WTC11 (cell line): ENCODE measurements around the gene NCAPD2. TPM values are rescaled to one million over a fixed set of nuclear protein-coding genes. Genes with fewer than 3 reads are reported as not detected.

Source experiments
- ATAC-seq: fragments of 200-7000 bp; cut with Tn5 transposase; 2 replicates; pipeline ENCODE4 v1.10.0; 2021; ENCODE audit warnings: mild to moderate bottlenecking, moderate library complexity
- CTCF ChIA-PET: fragments of 300-600 bp; sonication (Branson Sonifier 250); formaldehyde crosslinking; loops from one replicate; lab custom pipeline; 2021; ENCODE audit warnings: antibody characterized with exemption; lab: Charles Lee
- POLR2A ChIA-PET: fragments of 350-600 bp; sonication (Branson Sonifier 250); formaldehyde crosslinking; loops from one replicate; lab custom pipeline; 2021; ENCODE audit warnings: antibody characterized with exemption; lab: Charles Lee
- DNase-seq: peaks from one replicate; pipeline ENCODE4 v3.0.0; 2021; ENCODE audit warnings: low spot score
- H3K27ac Mint-ChIP-seq: 2 replicates; pipeline ENCODE4 v1.8.0; 2021; ENCODE audit warnings: mixed read lengths
- H3K27me3 Mint-ChIP-seq: 2 replicates; pipeline ENCODE4 v1.8.0; 2021; ENCODE audit warnings: low read depth, mild to moderate bottlenecking, moderate library complexity, mixed read lengths
- H3K36me3 Mint-ChIP-seq: 2 replicates; pipeline ENCODE4 v1.8.0; 2021; ENCODE audit warnings: mixed read lengths
- H3K4me1 Mint-ChIP-seq: 2 replicates; pipeline ENCODE4 v1.8.0; 2022; ENCODE audit warnings: mixed read lengths
- H3K4me3 Mint-ChIP-seq: 2 replicates; pipeline ENCODE4 v1.8.0; 2021; ENCODE audit warnings: mild to moderate bottlenecking, moderate library complexity, mixed read lengths
- H3K9me3 Mint-ChIP-seq: 2 replicates; pipeline ENCODE4 v1.8.0; 2021; ENCODE audit warnings: mixed read lengths
- CBFB ChIP-seq: sonication (generic); formaldehyde crosslinking; IDR thresholded peaks from 2 replicates; pipeline ENCODE4 v1.8.1; 2022; ENCODE audit warnings: mild to moderate bottlenecking, low read depth, missing genetic modification reagents
- E2F5 ChIP-seq: sonication (generic); formaldehyde crosslinking; IDR thresholded peaks from 2 replicates; pipeline ENCODE4 v1.8.1; 2022; ENCODE audit warnings: mild to moderate bottlenecking, moderate library complexity, missing genetic modification reagents
- ERG ChIP-seq: fragments of 250-450 bp; sonication (Bioruptor Pico); IDR thresholded peaks from 2 replicates; pipeline ENCODE4 v1.8.0; 2021; ENCODE audit warnings: mild to moderate bottlenecking
- MLX ChIP-seq: sonication (generic); formaldehyde crosslinking; IDR thresholded peaks from 2 replicates; pipeline ENCODE4 v1.8.1; 2023; ENCODE audit warnings: mild to moderate bottlenecking, missing genetic modification reagents, moderate library complexity
- MYBL2 ChIP-seq: sonication (generic); formaldehyde crosslinking; IDR thresholded peaks from 2 replicates; pipeline ENCODE4 v1.8.1; 2023; ENCODE audit warnings: mild to moderate bottlenecking, moderate library complexity, missing genetic modification reagents
- NR3C1 ChIP-seq: sonication (generic); formaldehyde crosslinking; conservative IDR thresholded peaks from 2 replicates; pipeline ENCODE4 v1.8.1; 2023; ENCODE audit warnings: low read depth, mild to moderate bottlenecking, missing genetic modification reagents
- PREB ChIP-seq: sonication (generic); formaldehyde crosslinking; IDR thresholded peaks from 2 replicates; pipeline ENCODE4 v1.8.1; 2022; ENCODE audit warnings: mild to moderate bottlenecking, missing genetic modification reagents, moderate library complexity, borderline replicate concordance
- SOX15 ChIP-seq: fragments of 250-450 bp; sonication (Bioruptor Pico); IDR thresholded peaks from 2 replicates; pipeline ENCODE4 v1.9.0; 2021; ENCODE audit warnings: mild to moderate bottlenecking
- TEAD1 ChIP-seq: sonication (generic); formaldehyde crosslinking; IDR thresholded peaks from 2 replicates; pipeline ENCODE4 v1.8.0; 2022; ENCODE audit warnings: mild to moderate bottlenecking, missing genetic modification reagents
- TEAD4 ChIP-seq: sonication (generic); formaldehyde crosslinking; IDR thresholded peaks from 2 replicates; pipeline ENCODE4 v1.8.0; 2022; ENCODE audit warnings: mild to moderate bottlenecking, missing genetic modification reagents
- TP53 ChIP-seq: sonication (generic); formaldehyde crosslinking; IDR thresholded peaks from 2 replicates; pipeline ENCODE4 v1.8.1; 2023; ENCODE audit warnings: mild to moderate bottlenecking, missing genetic modification reagents
- ZBTB21 ChIP-seq: sonication (generic); formaldehyde crosslinking; IDR thresholded peaks from 2 replicates; pipeline ENCODE4 v1.8.1; 2023; ENCODE audit warnings: mild to moderate bottlenecking, missing genetic modification reagents, borderline replicate concordance
- ZBTB43 ChIP-seq: sonication (generic); formaldehyde crosslinking; IDR thresholded peaks from 2 replicates; pipeline ENCODE4 v1.8.1; 2023; ENCODE audit warnings: mild to moderate bottlenecking, missing genetic modification reagents
- ZNF219 ChIP-seq: sonication (generic); formaldehyde crosslinking; IDR thresholded peaks from 2 replicates; pipeline ENCODE4 v1.8.0; 2023; ENCODE audit warnings: missing genetic modification reagents, mild to moderate bottlenecking, borderline replicate concordance
- ZNF396 ChIP-seq: fragments of 250-450 bp; sonication (Bioruptor Pico); IDR thresholded peaks from 2 replicates; pipeline ENCODE4 v1.8.0; 2021; ENCODE audit warnings: mild to moderate bottlenecking, moderate library complexity, borderline replicate concordance
- ZNF425 ChIP-seq: fragments of 250-450 bp; sonication (Bioruptor Pico); conservative IDR thresholded peaks from 2 replicates; pipeline ENCODE4 v1.9.0; 2021; ENCODE audit warnings: mild to moderate bottlenecking
- ZNF512 ChIP-seq: sonication (generic); formaldehyde crosslinking; IDR thresholded peaks from 2 replicates; pipeline ENCODE4 v1.8.1; 2022; ENCODE audit warnings: missing genetic modification reagents, borderline replicate concordance
- total RNA-seq: library from RNA; stranded (reverse); gene quantifications from 3 replicates; pipeline ENCODE4 v1.2.3, GENCODE V29; 2021

Gene NCAPD2
- total RNA-seq, 1 experiment from 2014 or later = 141 TPM

- CTCF ChIA-PET = interaction anchor here (0.9 to 1.6 kb wide), 2 partner anchors 9 to 30 kb away, joined by 3 read pairs; no protein-coding TSS in a partner anchor
- POLR2A ChIA-PET = no interaction called here
- Mint-ChIP-seq H3K4me1 (peaks cover 19% of the 10 kb centered on the region), H3K36me3 (peaks cover 76% of the 10 kb centered on the region), H3K27ac (no peak overlapping the region)
- DNase-seq (no peak), ATAC-seq (no peak)
- TF ChIP-seq ZNF219 (CRISPR knock-in tag) (no peak), TP53 (CRISPR knock-in tag) (no peak), TEAD1 (CRISPR knock-in tag) (no peak), ZBTB21 (CRISPR knock-in tag) (no peak), ZNF425 (CRISPR knock-in tag) (no peak), ZBTB43 (CRISPR knock-in tag) (no peak), ERG (CRISPR knock-in tag) (no peak), SOX15 (no peak), E2F5 (CRISPR knock-in tag) (no peak), NR3C1 (CRISPR knock-in tag) (no peak)
- TF ChIP-seq, all 79 proteins: peak for 0
- Mint-ChIP-seq H3K27me3 (no peaks in the 10 kb centered on the region), H3K9me3 (no peaks in the 10 kb centered on the region), H3K4me3 (no peak overlapping the region)
Measured at GRCh38 chr12:6528539-6529235, 34.8 kb downstream of the NCAPD2 start.

GRCh38 chr12:6529291-6529737 is 35.4 kb downstream of the NCAPD2 start:
- ATAC-seq (no peak), DNase-seq (no peak)
- no peak overlapping the region for H3K27ac Mint-ChIP-seq
- peaks cover 19% of the 10 kb centered on the region for H3K4me1 Mint-ChIP-seq
- H3K27me3 Mint-ChIP-seq = no peaks in the 10 kb centered on the region
- ChIA-PET CTCF (interaction anchor here (0.9 to 1.6 kb wide), 2 partner anchors 8 to 29 kb away, joined by 3 read pairs; no protein-coding TSS in a partner anchor), POLR2A (no interaction called here)
- H3K4me3 Mint-ChIP-seq = no peak overlapping the region
- TF ChIP-seq CBFB (CRISPR knock-in tag) (no peak), MYBL2 (CRISPR knock-in tag) (no peak)
- no peaks in the 10 kb centered on the region for H3K9me3 Mint-ChIP-seq
- peaks cover 71% of the 10 kb centered on the region for H3K36me3 Mint-ChIP-seq

GRCh38 chr12:6530576-6531260 is 36.8 kb downstream of the NCAPD2 start:
- Mint-ChIP-seq H3K36me3 (peaks cover 69% of the 10 kb centered on the region), H3K4me3 (no peak overlapping the region), H3K9me3 (no peaks in the 10 kb centered on the region), H3K27ac (peak overlapping the region; percentile 28), H3K27me3 (no peaks in the 10 kb centered on the region), H3K4me1 (peaks cover 19% of the 10 kb centered on the region)
- DNase-seq (no peak), ATAC-seq (no peak)
- TF ChIP-seq ZNF396 (CRISPR knock-in tag) = no peak
- TF ChIP-seq PREB (CRISPR knock-in tag) = no peak
- no peak for TF ChIP-seq ZBTB21 (CRISPR knock-in tag)
- TF ChIP-seq ZNF512 (CRISPR knock-in tag) = no peak
- no peak for TF ChIP-seq MLX (CRISPR knock-in tag)
- no peak for TF ChIP-seq TEAD4 (CRISPR knock-in tag)
- ChIA-PET POLR2A (no interaction called here), CTCF (interaction anchor here (1.2 kb wide), 1 partner anchor 24 kb away, joined by 5 read pairs; no protein-coding TSS in a partner anchor)
